Sigmoid colon (tissue), 7 donors: ENCODE results near the gene LRRC1. TPM values are rescaled to one million over a fixed set of nuclear protein-coding genes. Genes with fewer than 3 reads are reported as not detected.
A peak's percentile ranks its signal among the peaks of the same experiment; 100 is the strongest.

ENCODE experiments used
- DNase-seq: peaks from one replicate; pipeline ENCODE4 v3.0.0-alpha.2; 2019
- H3K27ac ChIP-seq, 4 donors: fragments of 200-600 bp; sonication (generic); one replicate each; pipeline ENCODE4 v1.5.1; 2016 to 2019; ENCODE audit warnings: mild to moderate bottlenecking in 1 of 4
- H3K27me3 ChIP-seq, 3 donors: fragments of 200-600 bp; sonication (generic); one replicate each; pipeline ENCODE4 v1.5.1; 2019; ENCODE audit warnings: mild to moderate bottlenecking in 1 of 3
- H3K36me3 ChIP-seq, 4 donors: fragments of 200-600 bp; sonication (generic); one replicate each; pipeline ENCODE4 v1.5.1; 2016 to 2019
- H3K4me1 ChIP-seq, 4 donors: fragments of 200-600 bp; sonication (generic); one replicate each; pipeline ENCODE4 v1.5.1; 2017 to 2019
- H3K4me3 ChIP-seq, 4 donors: fragments of 200-600 bp; sonication (generic); one replicate each; pipeline ENCODE4 v1.5.1; 2017 to 2019; ENCODE audit warnings: mild to moderate bottlenecking in 2 of 4, moderate library complexity in 1 of 4
- H3K9me3 ChIP-seq, 4 donors: fragments of 200-600 bp in 3 of 4; sonication (generic) in 3 of 4; one replicate each; pipeline versions ENCODE4 v1.5.1 to v1.6.1; 2013 to 2019
- CTCF ChIP-seq, 4 experiments: fragments of 450-650 bp in 3 of 4; fragments of 200-600 bp in 1 of 4; IDR thresholded peaks; one replicate each; pipeline ENCODE4 v1.5.1; 2016 to 2019; ENCODE audit warnings: antibody characterized with exemption in 4 of 4, mild to moderate bottlenecking in 3 of 4, moderate library complexity in 2 of 4
- EP300 ChIP-seq, 4 donors: sonication (generic); formaldehyde crosslinking; IDR thresholded peaks; one replicate each; pipeline ENCODE4 v1.6.1; 2017; ENCODE audit warnings: antibody characterized with exemption in 4 of 4
- POLR2A ChIP-seq, 2 donors: fragments of 450-650 bp; IDR thresholded peaks; one replicate each; pipeline ENCODE4 v1.6.1; 2016; ENCODE audit warnings: antibody characterized with exemption in 2 of 2, mild to moderate bottlenecking in 2 of 2, moderate library complexity in 2 of 2
- POLR2AphosphoS5 ChIP-seq, 4 donors: sonication (generic); formaldehyde crosslinking; IDR thresholded peaks; one replicate each; pipeline ENCODE4 v1.6.1; 2017; ENCODE audit warnings: antibody characterized with exemption in 4 of 4
- WGBS, 2 donors: extraction: QIAGEN DNeasy Blood & Tissue Kit; methylation state at CpG; one replicate each; pipeline ENCODE4 v1.1.7; 2013; 5-methylcytosine and 5-hydroxymethylcytosine counted together
- intact Hi-C: fragments of 100-400 bp; cut with DNase I; formaldehyde crosslinking; loops from one replicate; pipeline ENCODE4 v1.15.1; 2023
- polyA plus RNA-seq, 3 donors: library from polyadenylated mRNA; stranded (reverse); fragments of 200-250 nt; gene quantifications; one replicate each; pipeline ENCODE4 v1.2.3, GENCODE V29; 2013
- total RNA-seq, 4 donors: library from RNA; depleted of rRNA; stranded (reverse); fragments of >200 nt; gene quantifications; one replicate each; pipeline ENCODE4 v1.1.0, GENCODE V29; 2016
- donor health status: healthy with polysubstance abuse.
- donor health status: Bipolar disorder and iron deficiency.
- donor health status: healthy.

LRRC1 gene
- total and polyA plus RNA-seq, 7 donors = 20.8 to 50.4 (median 29.9) TPM

GRCh38 chr6:53861518-53861917 lies 66.7 kb downstream of the LRRC1 start:
- Histone ChIP-seq H3K36me3 (no peaks in the 10 kb centered on the region), H3K4me1 (peaks cover 0 to 63% (median 39%) of the 10 kb centered on the region in 4 donors), H3K27me3 (no peaks in the 10 kb centered on the region), H3K4me3 (no peak overlapping the region), H3K27ac (peak overlapping the region in 3 of 4 donors; percentile 45 to 76 (median 75)), H3K9me3 (no peaks in the 10 kb centered on the region)
- WGBS, 2 donors = 91 to 92% methylated on average over 3 of the region's 3 CpGs
- no peak for DNase-seq
- TF ChIP-seq EP300 (IDR thresholded peaks at IDR 0.05) (no peak), POLR2AphosphoS5 (IDR thresholded peaks at IDR 0.05) (no peak), CTCF (IDR thresholded peaks at IDR 0.05) (no peak), POLR2A (IDR thresholded peaks at IDR 0.05) (no peak)
- intact Hi-C loops = loop anchor here (5.0 kb wide), 1 partner anchor 44 kb away; no protein-coding TSS in a partner anchor

- peak overlapping the region; percentile 45 to 76 (median 62) for H3K27ac ChIP-seq
- DNase-seq = peak; percentile 70
- no peaks in the 10 kb centered on the region for H3K36me3 ChIP-seq
- TF ChIP-seq EP300 (IDR thresholded peaks at IDR 0.05) (peak in 1 of 4 donors; percentile 51), POLR2A (IDR thresholded peaks at IDR 0.05) (no peak), POLR2AphosphoS5 (IDR thresholded peaks at IDR 0.05) (peak; percentile 39 to 71 (median 55)), CTCF (IDR thresholded peaks at IDR 0.05) (peak in 1 of 4 experiments; percentile 18)
- H3K9me3 ChIP-seq = no peaks in the 10 kb centered on the region
- H3K27me3 ChIP-seq = no peaks in the 10 kb centered on the region
- no peak overlapping the region for H3K4me3 ChIP-seq
- H3K4me1 ChIP-seq = peaks cover 0 to 57% (median 36%) of the 10 kb centered on the region in 4 donors
- intact Hi-C loops = loop anchor here (5.0 kb wide), 1 partner anchor 46 kb away; no protein-coding TSS in a partner anchor
- WGBS, 2 donors = 74 to 79% methylated on average over 7 of the region's 7 CpGs
These were observed 68.1 kb downstream of the LRRC1 start for GRCh38 chr6:53862662-53863462.

GRCh38 chr6:53864781-53865180 lies 70.0 kb downstream of the LRRC1 start:
- H3K9me3 ChIP-seq = no peaks in the 10 kb centered on the region
- no peak overlapping the region for H3K4me3 ChIP-seq
- 96 to 97% methylated on average over 5 of the region's 5 CpGs for WGBS, 2 donors
- intact Hi-C loops = loop anchor here (5.0 kb wide), 1 partner anchor 47 kb away; no protein-coding TSS in a partner anchor
- no peaks in the 10 kb centered on the region for H3K27me3 ChIP-seq
- peak overlapping the region in 3 of 4 donors; percentile 30 to 76 (median 75) for H3K27ac ChIP-seq
- DNase-seq = no peak
- H3K4me1 ChIP-seq = peaks cover 0 to 57% (median 35%) of the 10 kb centered on the region in 4 donors
- TF ChIP-seq POLR2AphosphoS5 (IDR thresholded peaks at IDR 0.05) = no peak
- TF ChIP-seq POLR2A (IDR thresholded peaks at IDR 0.05) = no peak
- no peak for TF ChIP-seq CTCF (IDR thresholded peaks at IDR 0.05)
- TF ChIP-seq EP300 (IDR thresholded peaks at IDR 0.05) = no peak
- H3K36me3 ChIP-seq = no peaks in the 10 kb centered on the region

- WGBS, 2 donors = 79 to 81% methylated on average over 4 of the region's 4 CpGs
These were observed 71.4 kb downstream of the LRRC1 start for GRCh38 chr6:53866226-53866625.

More at GRCh38 chr6:53866226-53866625, 71.4 kb downstream of the LRRC1 start:
- no peak for TF ChIP-seq CTCF (IDR thresholded peaks at IDR 0.05)
- TF ChIP-seq POLR2A (IDR thresholded peaks at IDR 0.05) = no peak
- TF ChIP-seq POLR2AphosphoS5 (IDR thresholded peaks at IDR 0.05) = no peak
- TF ChIP-seq EP300 (IDR thresholded peaks at IDR 0.05) = no peak
- H3K27me3 ChIP-seq = no peaks in the 10 kb centered on the region
- no peak overlapping the region for H3K27ac ChIP-seq
- H3K36me3 ChIP-seq = no peaks in the 10 kb centered on the region
- H3K4me3 ChIP-seq = no peak overlapping the region
- peaks cover 0 to 70% (median 37%) of the 10 kb centered on the region in 4 donors for H3K4me1 ChIP-seq
- H3K9me3 ChIP-seq = no peaks in the 10 kb centered on the region
- intact Hi-C loops = no loop called here
- DNase-seq = no peak
